AG10803 (cell line): Measurements from ENCODE around the gene CCDC181.

ENCODE experiments used
- DNase-seq: peaks from one replicate; pipeline ENCODE4 v3.0.0; 2010; ENCODE audit warnings: low read depth
- H3K4me3 ChIP-seq: 2 replicates; pipeline ENCODE4 v1.5.1; 2011; ENCODE audit warnings: mild to moderate bottlenecking, low read length, control low read depth
- TF ChIP-seq, protein P1 (sequence below): conservative IDR thresholded peaks from 2 replicates; pipeline ENCODE4 v1.5.1; 2011; ENCODE audit warnings: mild to moderate bottlenecking, low read length, control low read depth, inconsistent platforms

The CCDC181 gene

DNA sequence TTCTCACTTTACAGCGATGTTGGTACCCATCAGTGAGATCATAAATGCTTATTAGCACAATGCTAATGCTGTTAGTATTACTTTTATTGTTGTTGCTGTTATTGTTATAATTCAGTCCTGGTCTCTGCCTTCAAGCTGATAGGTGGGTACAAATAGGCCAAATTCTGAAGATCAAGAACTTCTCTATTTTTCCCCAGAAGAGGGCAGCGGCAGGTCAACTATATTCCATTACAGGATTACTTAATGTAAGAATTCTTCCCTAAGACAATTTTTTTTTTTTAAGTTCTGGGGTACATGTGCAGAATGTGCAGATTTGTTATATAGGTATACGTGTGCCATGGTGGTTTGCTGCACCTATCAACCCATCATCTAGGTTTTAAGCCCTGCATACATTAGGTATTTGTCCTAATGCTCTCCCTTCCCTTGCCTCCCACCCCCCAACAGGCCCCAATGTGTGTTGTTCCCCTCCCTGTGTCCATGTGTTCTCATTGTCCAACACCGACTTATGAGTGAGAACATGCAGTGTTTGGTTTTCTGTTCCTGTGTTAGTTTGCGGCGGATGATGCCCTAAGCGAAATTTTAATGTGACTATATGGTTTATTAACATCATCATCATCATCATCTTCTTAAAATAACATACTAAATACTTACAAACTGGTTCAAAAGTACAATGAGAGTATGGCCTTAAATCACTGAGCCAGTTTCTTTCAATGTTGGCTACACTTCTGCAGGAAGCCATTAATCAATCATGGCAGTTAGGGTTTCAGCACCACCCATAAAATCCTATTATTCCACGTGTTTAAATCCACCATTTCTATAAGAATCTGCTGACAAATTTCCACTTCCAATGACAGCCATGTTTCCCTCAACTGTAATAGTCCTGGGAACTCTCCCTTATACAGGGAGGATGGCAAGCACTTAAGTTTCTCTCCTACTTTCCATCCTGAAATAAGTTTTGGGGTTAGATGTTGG lies 39.3 kb upstream of the CCDC181 start:
- TF ChIP-seq, protein P1, sequence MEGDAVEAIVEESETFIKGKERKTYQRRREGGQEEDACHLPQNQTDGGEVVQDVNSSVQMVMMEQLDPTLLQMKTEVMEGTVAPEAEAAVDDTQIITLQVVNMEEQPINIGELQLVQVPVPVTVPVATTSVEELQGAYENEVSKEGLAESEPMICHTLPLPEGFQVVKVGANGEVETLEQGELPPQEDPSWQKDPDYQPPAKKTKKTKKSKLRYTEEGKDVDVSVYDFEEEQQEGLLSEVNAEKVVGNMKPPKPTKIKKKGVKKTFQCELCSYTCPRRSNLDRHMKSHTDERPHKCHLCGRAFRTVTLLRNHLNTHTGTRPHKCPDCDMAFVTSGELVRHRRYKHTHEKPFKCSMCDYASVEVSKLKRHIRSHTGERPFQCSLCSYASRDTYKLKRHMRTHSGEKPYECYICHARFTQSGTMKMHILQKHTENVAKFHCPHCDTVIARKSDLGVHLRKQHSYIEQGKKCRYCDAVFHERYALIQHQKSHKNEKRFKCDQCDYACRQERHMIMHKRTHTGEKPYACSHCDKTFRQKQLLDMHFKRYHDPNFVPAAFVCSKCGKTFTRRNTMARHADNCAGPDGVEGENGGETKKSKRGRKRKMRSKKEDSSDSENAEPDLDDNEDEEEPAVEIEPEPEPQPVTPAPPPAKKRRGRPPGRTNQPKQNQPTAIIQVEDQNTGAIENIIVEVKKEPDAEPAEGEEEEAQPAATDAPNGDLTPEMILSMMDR = peak; percentile 59
- peak; percentile 52 for DNase-seq
- H3K4me3 ChIP-seq = no peak overlapping the region

DNA sequence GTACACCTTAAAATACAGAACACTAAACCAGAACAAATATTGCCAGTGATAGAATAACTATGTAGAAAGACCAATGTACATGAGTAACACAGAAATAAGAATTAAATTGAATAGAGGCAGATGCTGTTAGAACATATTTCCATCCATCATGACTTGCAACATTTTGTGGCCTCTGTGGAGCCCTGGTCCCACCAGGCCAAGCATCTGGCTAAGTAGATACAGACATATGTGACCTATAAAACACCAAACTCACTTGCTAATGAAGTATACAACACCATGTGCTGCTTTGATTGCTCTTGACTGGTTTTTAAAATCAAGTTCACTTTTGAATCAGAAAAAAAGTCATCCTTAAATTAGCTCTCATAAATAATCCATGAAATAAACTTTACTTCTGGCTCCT lies 38.0 kb upstream of the CCDC181 start:
- TF ChIP-seq, protein P1 = no peak
- no peak for DNase-seq
- no peak overlapping the region for H3K4me3 ChIP-seq

DNA sequence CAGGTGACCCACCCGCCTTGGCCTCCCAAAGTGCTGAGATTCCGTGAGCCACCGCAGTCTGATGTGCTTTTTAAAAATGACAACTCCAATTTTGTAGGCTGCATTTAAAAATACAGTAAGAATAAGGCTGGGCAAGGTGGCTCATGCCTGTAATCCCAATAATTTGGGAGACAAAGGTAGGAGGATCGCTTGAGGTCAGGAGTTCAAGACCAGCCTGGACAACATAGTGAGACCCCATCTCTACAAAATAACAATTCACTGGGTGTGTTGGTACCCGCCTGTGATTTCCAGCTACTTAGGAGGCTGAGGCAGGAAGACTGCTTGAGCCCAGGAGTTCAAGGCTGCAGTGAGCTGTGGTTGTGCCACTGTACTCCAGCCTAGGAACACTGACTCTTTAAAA lies 35.1 kb upstream of the CCDC181 start:
- DNase-seq = no peak
- H3K4me3 ChIP-seq = no peak overlapping the region
- TF ChIP-seq, protein P1 = no peak

DNA sequence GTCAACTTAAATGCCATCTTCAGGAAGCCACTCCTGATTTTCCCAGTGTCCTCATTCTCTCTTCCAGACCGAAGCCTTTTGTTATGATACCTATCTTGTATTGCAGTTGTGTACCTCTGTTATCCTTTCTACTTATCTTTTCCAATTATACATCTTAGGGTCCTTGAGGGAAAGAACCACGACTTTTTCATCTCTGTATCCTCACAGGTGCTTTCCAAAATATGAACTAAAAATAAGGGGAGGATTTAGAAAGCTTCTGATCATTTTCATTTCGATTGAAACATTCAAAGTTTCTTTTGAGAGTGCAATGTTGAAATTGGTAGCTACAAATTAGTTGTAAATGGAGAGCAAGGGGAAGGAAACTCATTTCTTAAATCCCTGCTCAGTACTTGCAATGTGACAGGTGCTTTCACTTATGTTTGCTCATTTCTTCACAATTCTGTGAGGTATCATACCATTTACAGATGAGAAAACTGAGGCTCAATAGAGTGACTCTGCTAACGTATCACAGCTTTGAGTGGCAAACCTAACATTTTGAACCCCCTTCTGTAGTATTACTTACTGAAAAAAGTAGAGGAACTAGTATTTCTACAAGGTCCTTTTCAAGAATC lies 34.2 kb upstream of the CCDC181 start:
- no peak for DNase-seq
- no peak overlapping the region for H3K4me3 ChIP-seq
- TF ChIP-seq, protein P1 = no peak

DNA sequence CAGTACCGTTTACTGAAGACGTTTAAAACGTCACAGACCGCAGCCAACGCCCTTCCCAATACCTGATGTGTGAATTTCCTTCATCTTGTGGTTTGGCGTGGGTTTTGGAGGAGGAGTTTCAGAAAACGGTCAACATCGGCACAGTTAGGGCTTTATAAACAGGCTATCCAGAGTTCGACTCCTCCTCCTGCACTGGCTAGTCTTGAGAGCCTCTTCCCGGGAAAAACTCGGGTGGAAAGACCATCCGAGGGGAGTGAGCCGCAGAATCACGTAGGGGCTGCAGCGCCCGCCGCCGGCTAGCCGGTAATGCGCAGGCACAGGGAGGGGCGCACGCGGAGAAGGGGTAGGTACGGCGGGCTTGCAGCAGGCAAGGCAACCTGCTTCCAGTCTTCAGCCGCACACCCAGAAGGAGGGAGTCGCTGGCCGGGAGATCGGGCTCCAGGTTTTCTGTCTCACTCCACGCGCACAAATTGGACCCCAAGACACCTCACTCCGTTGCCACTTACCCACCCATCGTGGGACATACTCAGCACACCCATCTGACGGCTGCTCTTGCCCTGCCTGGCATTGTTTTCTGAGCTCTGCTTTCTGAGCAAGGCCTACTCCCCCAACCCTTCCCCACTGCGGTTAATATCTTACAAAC lies 33.0 kb upstream of the CCDC181 start:
- H3K4me3 ChIP-seq = peak overlapping the region; percentile 22
- TF ChIP-seq, protein P1 = no peak
- peak; percentile 20 for DNase-seq

DNA sequence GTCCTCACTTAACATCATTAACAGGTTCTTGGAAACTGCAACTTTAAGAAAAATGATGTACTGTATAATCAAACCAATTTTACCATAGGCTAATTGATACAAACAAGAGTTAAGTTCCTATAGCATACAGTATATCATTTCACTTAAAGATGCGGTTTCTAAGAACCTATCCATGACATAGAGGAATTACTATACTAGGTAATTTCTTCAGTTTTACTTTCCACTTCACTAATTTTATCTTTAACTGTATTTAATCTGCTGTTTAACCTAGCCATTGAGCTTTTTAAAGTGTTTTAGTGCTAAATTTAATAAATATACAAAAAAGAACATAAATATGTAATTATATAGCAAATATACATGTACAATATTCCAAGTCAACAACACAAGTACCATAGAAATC lies 30.2 kb upstream of the CCDC181 start:
- TF ChIP-seq, protein P1 = no peak
- no peak overlapping the region for H3K4me3 ChIP-seq
- no peak for DNase-seq
